NCI-H69 (cell line): ENCODE data around the gene DHRS12.

Experiments used
- DNase-seq: peaks from one replicate; lab custom pipeline; 2025; lab: John Stamatoyannopoulos, UW

The DHRS12 gene

GRCh38 chr13:51726446-51727193, 77.3 kb downstream of the DHRS12 start:
- DNase-seq = no peak

GRCh38 chr13:51724721-51725120, 79.2 kb downstream of the DHRS12 start:
- DNase-seq = no peak

- no peak for DNase-seq
These were observed 80.4 kb downstream of the DHRS12 start for GRCh38 chr13:51723529-51723928.

GRCh38 chr13:51721496-51721895, 82.5 kb downstream of the DHRS12 start:
- DNase-seq = no peak

GRCh38 chr13:51719394-51719793, 84.6 kb downstream of the DHRS12 start:
- DNase-seq = no peak
